ENCODE results near the gene FBXL12. TPM values are rescaled to one million over a fixed set of nuclear protein-coding genes. Genes with fewer than 3 reads are reported as not detected.

FBXL12 gene
- total and polyA plus RNA-seq, 5 donors from 2014 or later: 7.8 to 34.8 (median 9.7) TPM

DNA sequence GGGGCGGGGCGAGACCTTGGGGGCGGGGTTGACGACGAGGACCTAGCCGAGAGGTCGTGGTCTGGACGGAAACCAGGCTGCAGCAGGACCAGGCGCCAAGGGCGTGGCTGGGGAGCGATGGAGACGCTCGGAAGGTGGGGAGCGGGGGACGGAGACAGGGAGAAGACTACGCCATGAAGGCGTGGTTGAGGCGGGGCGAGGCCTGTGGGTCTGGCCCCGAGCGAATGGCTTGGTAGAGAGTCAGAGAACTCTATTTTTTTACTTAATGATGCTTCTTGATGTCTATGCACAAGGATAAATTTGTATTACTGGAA is 674 bp upstream of the FBXL12 start:
- no peaks in the 10 kb centered on the region for H3K27me3 ChIP-seq (ENCODE audit: control insufficient read depth, insufficient read depth, low read length)
- H3K9me3 Mint-ChIP-seq: peaks cover 0 to 2% (median 0%) of the 10 kb centered on the region in 7 donors
- DNase-seq (no peak), ATAC-seq (ENCODE audit: low read depth in 2 of 2) (no peak)
- peaks cover 16% of the 10 kb centered on the region for H3K4me1 ChIP-seq (ENCODE audit: control insufficient read depth, insufficient read depth, low read length, poor library complexity, severe bottlenecking)
- peak overlapping the region; percentile 91 to 95 (median 93) for H3K4me3 Mint-ChIP-seq
- H3K27ac ChIP-seq (ENCODE audit: insufficient read depth, low read length, poor library complexity, severe bottlenecking): peak overlapping the region; percentile 99
- H3K4me3 ChIP-seq (ENCODE audit: low read depth, low read length): peak overlapping the region; percentile 66
- H3K9me3 ChIP-seq (ENCODE audit: control insufficient read depth in 2 of 2, low read length in 2 of 2): no peaks in the 10 kb centered on the region
- H3K36me3 Mint-ChIP-seq: peaks cover 17% of the 10 kb centered on the region
- no peaks in the 10 kb centered on the region for H3K27me3 Mint-ChIP-seq
- H3K36me3 ChIP-seq (ENCODE audit: control insufficient read depth, insufficient read depth, low read length): no peaks in the 10 kb centered on the region
- peaks cover 10 to 43% (median 20%) of the 10 kb centered on the region in 4 donors for H3K4me1 Mint-ChIP-seq
- H3K27ac Mint-ChIP-seq: peak overlapping the region; percentile 90 to 95 (median 93)

DNA sequence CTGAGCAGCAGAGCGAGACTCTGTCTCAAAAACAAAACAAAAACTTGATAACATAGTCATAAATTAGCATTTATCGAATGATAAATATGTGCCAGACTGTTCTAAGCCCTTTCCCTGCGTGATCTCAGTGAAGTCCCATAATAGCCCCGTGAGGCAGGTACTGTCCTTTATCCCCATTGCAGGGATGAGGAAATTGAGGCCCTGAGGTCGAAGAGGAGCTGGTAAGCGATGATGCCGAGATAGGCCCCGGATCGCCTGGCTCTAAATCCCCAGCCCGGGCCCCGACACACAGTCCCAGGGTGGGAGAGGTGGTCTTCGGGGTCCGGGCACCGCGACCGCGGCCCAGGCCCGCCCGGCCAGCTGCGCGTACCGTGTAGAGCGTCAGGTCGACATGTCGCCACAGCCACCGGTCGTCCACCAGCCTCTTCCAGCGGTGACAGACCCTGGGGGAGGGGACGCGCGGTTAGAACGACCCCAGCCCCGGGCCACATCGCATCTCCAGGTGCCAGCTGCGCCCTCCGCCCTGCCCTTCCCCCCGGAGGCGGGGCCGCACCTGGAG is 625 bp downstream of the FBXL12 start:
- H3K27ac Mint-ChIP-seq: peak overlapping the region; percentile 93 to 95 (median 95)
- peaks cover 10 to 42% (median 20%) of the 10 kb centered on the region in 4 donors for H3K4me1 Mint-ChIP-seq
- Histone ChIP-seq H3K4me1 (ENCODE audit: control insufficient read depth, insufficient read depth, low read length, poor library complexity, severe bottlenecking) (peaks cover 16% of the 10 kb centered on the region), H3K27me3 (ENCODE audit: control insufficient read depth, insufficient read depth, low read length) (no peaks in the 10 kb centered on the region), H3K4me3 (ENCODE audit: low read depth, low read length) (peak overlapping the region; percentile 67), H3K27ac (ENCODE audit: insufficient read depth, low read length, poor library complexity, severe bottlenecking) (peak overlapping the region; percentile 99), H3K9me3 (ENCODE audit: control insufficient read depth in 2 of 2, low read length in 2 of 2) (no peaks in the 10 kb centered on the region), H3K36me3 (ENCODE audit: control insufficient read depth, insufficient read depth, low read length) (no peaks in the 10 kb centered on the region)
- no peaks in the 10 kb centered on the region for H3K27me3 Mint-ChIP-seq
- ATAC-seq (ENCODE audit: low read depth in 2 of 2): no peak
- DNase-seq: peak in 1 of 3 donors; percentile 12
- H3K4me3 Mint-ChIP-seq: peak overlapping the region; percentile 91 to 95 (median 93)
- H3K9me3 Mint-ChIP-seq: peaks cover 0 to 2% (median 0%) of the 10 kb centered on the region in 7 donors
- peaks cover 18% of the 10 kb centered on the region for H3K36me3 Mint-ChIP-seq

GRCh38 chr19:9811139-9811538 is 7.7 kb downstream of the FBXL12 start:
- no peak overlapping the region for H3K4me3 Mint-ChIP-seq
- peaks cover under 1 to 45% (median 12%) of the 10 kb centered on the region in 4 donors for H3K4me1 Mint-ChIP-seq
- H3K36me3 Mint-ChIP-seq: peaks cover 16% of the 10 kb centered on the region
- no peak for ATAC-seq (ENCODE audit: low read depth in 2 of 2)
- Histone ChIP-seq H3K4me3 (ENCODE audit: low read depth, low read length) (no peak overlapping the region), H3K4me1 (ENCODE audit: control insufficient read depth, insufficient read depth, low read length, poor library complexity, severe bottlenecking) (peaks cover 31% of the 10 kb centered on the region), H3K27me3 (ENCODE audit: control insufficient read depth, insufficient read depth, low read length) (no peaks in the 10 kb centered on the region), H3K9me3 (ENCODE audit: control insufficient read depth in 2 of 2, low read length in 2 of 2) (no peaks in the 10 kb centered on the region), H3K27ac (ENCODE audit: insufficient read depth, low read length, poor library complexity, severe bottlenecking) (no peak overlapping the region), H3K36me3 (ENCODE audit: control insufficient read depth, insufficient read depth, low read length) (peaks cover 19% of the 10 kb centered on the region)
- no peak overlapping the region for H3K27ac Mint-ChIP-seq
- no peak for DNase-seq
- H3K27me3 Mint-ChIP-seq: no peaks in the 10 kb centered on the region
- H3K9me3 Mint-ChIP-seq: peaks cover 0 to 2% (median 0%) of the 10 kb centered on the region in 7 donors

GRCh38 chr19:9808855-9809824 is 9.7 kb downstream of the FBXL12 start:
- H3K36me3 ChIP-seq (ENCODE audit: control insufficient read depth, insufficient read depth, low read length): peaks cover 19% of the 10 kb centered on the region
- H3K9me3 ChIP-seq (ENCODE audit: control insufficient read depth in 2 of 2, low read length in 2 of 2): no peaks in the 10 kb centered on the region
- H3K4me3 ChIP-seq (ENCODE audit: low read depth, low read length): peak overlapping the region; percentile 19
- Mint-ChIP-seq H3K27ac (peak overlapping the region; percentile 34 to 94 (median 91)), H3K4me1 (peaks cover 0 to 41% (median 11%) of the 10 kb centered on the region in 4 donors), H3K4me3 (peak overlapping the region; percentile 43 to 73 (median 52)), H3K9me3 (no peaks in the 10 kb centered on the region), H3K36me3 (peaks cover 12% of the 10 kb centered on the region), H3K27me3 (no peaks in the 10 kb centered on the region)
- DNase-seq (peak in 2 of 3 donors; percentile 58 to 63), ATAC-seq (ENCODE audit: low read depth in 2 of 2) (peak; percentile 77 to 79)
- peaks cover 35% of the 10 kb centered on the region for H3K4me1 ChIP-seq (ENCODE audit: control insufficient read depth, insufficient read depth, low read length, poor library complexity, severe bottlenecking)
- peak overlapping the region; percentile 49 for H3K27ac ChIP-seq (ENCODE audit: insufficient read depth, low read length, poor library complexity, severe bottlenecking)
- no peaks in the 10 kb centered on the region for H3K27me3 ChIP-seq (ENCODE audit: control insufficient read depth, insufficient read depth, low read length)

GRCh38 chr19:9806803-9807202 is 12.1 kb downstream of the FBXL12 start:
- Histone ChIP-seq H3K27ac (ENCODE audit: insufficient read depth, low read length, poor library complexity, severe bottlenecking) (peak overlapping the region; percentile 6), H3K27me3 (ENCODE audit: control insufficient read depth, insufficient read depth, low read length) (no peaks in the 10 kb centered on the region), H3K4me3 (ENCODE audit: low read depth, low read length) (no peak overlapping the region), H3K36me3 (ENCODE audit: control insufficient read depth, insufficient read depth, low read length) (peaks cover 19% of the 10 kb centered on the region), H3K4me1 (ENCODE audit: control insufficient read depth, insufficient read depth, low read length, poor library complexity, severe bottlenecking) (peaks cover 35% of the 10 kb centered on the region), H3K9me3 (ENCODE audit: control insufficient read depth in 2 of 2, low read length in 2 of 2) (no peaks in the 10 kb centered on the region)
- DNase-seq (no peak), ATAC-seq (ENCODE audit: low read depth in 2 of 2) (no peak)
- no peaks in the 10 kb centered on the region for H3K27me3 Mint-ChIP-seq
- peaks cover 7% of the 10 kb centered on the region for H3K36me3 Mint-ChIP-seq
- H3K9me3 Mint-ChIP-seq: no peaks in the 10 kb centered on the region
- H3K4me1 Mint-ChIP-seq: peaks cover 0 to 42% (median 16%) of the 10 kb centered on the region in 4 donors
- peak overlapping the region in 1 of 4 donors; percentile 19 for H3K4me3 Mint-ChIP-seq
- peak overlapping the region in 2 of 3 donors; percentile 20 to 62 for H3K27ac Mint-ChIP-seq

DNA sequence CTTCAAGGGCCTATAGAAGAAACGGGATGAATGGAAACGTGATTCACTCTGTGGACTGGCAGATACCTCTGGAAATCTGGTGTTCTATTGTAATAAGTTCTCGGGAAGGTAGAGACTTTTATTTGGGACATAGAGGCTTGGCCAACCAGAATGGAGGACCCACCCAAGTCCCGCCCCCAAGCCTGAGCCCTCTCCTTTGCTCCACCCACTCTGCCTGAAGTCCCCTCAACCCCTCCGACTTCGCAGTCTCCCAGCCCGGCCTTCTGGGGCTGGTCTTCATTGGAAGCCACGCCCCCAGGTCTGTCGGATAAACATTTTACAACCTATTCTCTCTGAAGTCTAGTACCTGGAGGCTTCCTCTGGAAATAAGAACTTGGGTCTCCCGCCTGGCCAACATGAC is 16.9 kb downstream of the FBXL12 start:
- H3K36me3 Mint-ChIP-seq: no peaks in the 10 kb centered on the region
- Histone ChIP-seq H3K9me3 (ENCODE audit: control insufficient read depth in 2 of 2, low read length in 2 of 2) (no peaks in the 10 kb centered on the region), H3K27ac (ENCODE audit: insufficient read depth, low read length, poor library complexity, severe bottlenecking) (no peak overlapping the region), H3K4me3 (ENCODE audit: low read depth, low read length) (no peak overlapping the region), H3K27me3 (ENCODE audit: control insufficient read depth, insufficient read depth, low read length) (no peaks in the 10 kb centered on the region), H3K36me3 (ENCODE audit: control insufficient read depth, insufficient read depth, low read length) (no peaks in the 10 kb centered on the region), H3K4me1 (ENCODE audit: control insufficient read depth, insufficient read depth, low read length, poor library complexity, severe bottlenecking) (peaks cover 12% of the 10 kb centered on the region)
- peaks cover 7 to 23% (median 11%) of the 10 kb centered on the region in 4 donors for H3K4me1 Mint-ChIP-seq
- ATAC-seq (ENCODE audit: low read depth in 2 of 2): no peak
- no peak for DNase-seq
- H3K4me3 Mint-ChIP-seq: no peak overlapping the region
- H3K27ac Mint-ChIP-seq: no peak overlapping the region
- H3K9me3 Mint-ChIP-seq: no peaks in the 10 kb centered on the region
- H3K27me3 Mint-ChIP-seq: no peaks in the 10 kb centered on the region

- H3K27ac Mint-ChIP-seq: no peak overlapping the region
- peak overlapping the region in 1 of 4 donors; percentile 15 for H3K4me3 Mint-ChIP-seq
These were observed 19.7 kb downstream of the FBXL12 start for GRCh38 chr19:9799162-9799561.

More at GRCh38 chr19:9799162-9799561, 19.7 kb downstream of the FBXL12 start:
- H3K27ac ChIP-seq (ENCODE audit: insufficient read depth, low read length, poor library complexity, severe bottlenecking): no peak overlapping the region
- H3K4me1 Mint-ChIP-seq: peaks cover 15 to 24% (median 19%) of the 10 kb centered on the region in 4 donors
- no peaks in the 10 kb centered on the region for H3K9me3 Mint-ChIP-seq
- peaks cover 4% of the 10 kb centered on the region for H3K27me3 Mint-ChIP-seq
- no peaks in the 10 kb centered on the region for H3K36me3 Mint-ChIP-seq
- ATAC-seq (ENCODE audit: low read depth in 2 of 2) (no peak), DNase-seq (peak in 1 of 3 donors; percentile 40)
- peaks cover 8% of the 10 kb centered on the region for H3K4me1 ChIP-seq (ENCODE audit: control insufficient read depth, insufficient read depth, low read length, poor library complexity, severe bottlenecking)
- H3K27me3 ChIP-seq (ENCODE audit: control insufficient read depth, insufficient read depth, low read length): no peaks in the 10 kb centered on the region
- no peaks in the 10 kb centered on the region for H3K9me3 ChIP-seq (ENCODE audit: control insufficient read depth in 2 of 2, low read length in 2 of 2)
- no peak overlapping the region for H3K4me3 ChIP-seq (ENCODE audit: low read depth, low read length)
- H3K36me3 ChIP-seq (ENCODE audit: control insufficient read depth, insufficient read depth, low read length): no peaks in the 10 kb centered on the region
